H9 (cell line): Measurements from ENCODE around the gene KIFC3. TPM values are rescaled to one million over a fixed set of nuclear protein-coding genes. Genes with fewer than 3 reads are reported as not detected.

Source experiments
- DNase-seq: peaks from one replicate; pipeline ENCODE4 v3.0.0-alpha.2; 2017
- H2AFZ ChIP-seq: one replicate; pipeline ENCODE4 v1.6.1; 2013; ENCODE audit warnings: mild to moderate bottlenecking, low read length, control low read depth, moderate library complexity
- H2AK5ac ChIP-seq: 2 replicates; pipeline ENCODE4 v1.6.1; 2013; ENCODE audit warnings: low read length, control low read depth, mixed read lengths; ENCODE audit not compliant: insufficient read length
- H2BK120ac ChIP-seq: one replicate; pipeline ENCODE4 v1.6.1; 2013; ENCODE audit warnings: low read depth, mild to moderate bottlenecking, low read length, control low read depth, inconsistent platforms; ENCODE audit not compliant: poor library complexity, severe bottlenecking
- H2BK12ac ChIP-seq: 2 replicates; pipeline ENCODE4 v1.6.1; 2013; ENCODE audit warnings: low read length, control low read depth, mixed read lengths, low read depth; ENCODE audit not compliant: insufficient read length
- H2BK15ac ChIP-seq: 2 replicates; pipeline ENCODE4 v1.6.1; 2013; ENCODE audit warnings: low read depth, low read length, control low read depth
- H2BK20ac ChIP-seq: one replicate; pipeline ENCODE4 v1.6.1; 2013; ENCODE audit warnings: low read depth, mild to moderate bottlenecking, low read length, control low read depth, inconsistent platforms; ENCODE audit not compliant: poor library complexity, severe bottlenecking
- H2BK5ac ChIP-seq: 2 replicates; pipeline ENCODE4 v1.6.1; 2013; ENCODE audit warnings: low read length, control low read depth, mixed read lengths; ENCODE audit not compliant: insufficient read length
- H3K14ac ChIP-seq: 2 replicates; pipeline ENCODE4 v1.6.1; 2013; ENCODE audit warnings: low read length, control low read depth; ENCODE audit not compliant: insufficient read depth
- H3K18ac ChIP-seq: 2 replicates; pipeline ENCODE4 v1.6.1; 2013; ENCODE audit warnings: low read depth, mild to moderate bottlenecking, mixed read lengths, low read length, control low read depth; ENCODE audit not compliant: insufficient read length
- H3K23ac ChIP-seq: 2 replicates; pipeline ENCODE4 v1.6.1; 2013; ENCODE audit warnings: low read length, control low read depth, mixed read lengths, low read depth; ENCODE audit not compliant: insufficient read length
- H3K23me2 ChIP-seq: 2 replicates; pipeline ENCODE4 v1.6.1; 2013; ENCODE audit warnings: low read depth, mild to moderate bottlenecking, mixed read lengths, low read length, control low read depth; ENCODE audit not compliant: insufficient read length, poor library complexity, severe bottlenecking
- H3K27ac ChIP-seq: 2 replicates; pipeline ENCODE4 v1.5.1; 2013; ENCODE audit warnings: low read length, control low read depth, mixed read lengths, low read depth; ENCODE audit not compliant: insufficient read length
- H3K27me3 ChIP-seq: 2 replicates; pipeline ENCODE4 v1.6.1; 2013; ENCODE audit warnings: low read length, control low read depth, inconsistent platforms; ENCODE audit not compliant: insufficient read depth
- H3K4ac ChIP-seq: 2 replicates; pipeline ENCODE4 v1.6.1; 2013; ENCODE audit warnings: low read depth, mild to moderate bottlenecking, control low read depth, inconsistent platforms, low read length, moderate library complexity
- H3K4me1 ChIP-seq: 2 replicates; pipeline ENCODE4 v1.6.1; 2013; ENCODE audit warnings: low read length, control low read depth, inconsistent platforms; ENCODE audit not compliant: insufficient read depth
- H3K4me2 ChIP-seq: 2 replicates; pipeline ENCODE4 v1.6.1; 2013; ENCODE audit warnings: low read length, control low read depth, mixed read lengths; ENCODE audit not compliant: insufficient read length, insufficient read depth
- H3K56ac ChIP-seq: 2 replicates; pipeline ENCODE4 v1.6.1; 2013; ENCODE audit warnings: low read depth, mild to moderate bottlenecking, mixed read lengths, low read length, control low read depth; ENCODE audit not compliant: insufficient read length
- H3K79me1 ChIP-seq: 2 replicates; pipeline ENCODE4 v1.6.1; 2013; ENCODE audit warnings: low read depth, mild to moderate bottlenecking, moderate library complexity, low read length, control low read depth, inconsistent platforms; ENCODE audit not compliant: insufficient read depth, poor library complexity, severe bottlenecking
- H3K79me2 ChIP-seq: 2 replicates; pipeline ENCODE4 v1.6.1; 2013; ENCODE audit warnings: low read length, control low read depth, inconsistent platforms; ENCODE audit not compliant: insufficient read depth
- H3K9ac ChIP-seq: 2 replicates; pipeline ENCODE4 v1.6.1; 2013; ENCODE audit warnings: low read length, control low read depth, mixed read lengths; ENCODE audit not compliant: insufficient read length; ENCODE audit errors: extremely low read depth
- H3K9me3 ChIP-seq: one replicate; pipeline ENCODE4 v1.6.1; 2013; ENCODE audit warnings: low read depth, low read length, inconsistent platforms; ENCODE audit not compliant: control insufficient read depth
- H3T11ph ChIP-seq: one replicate; pipeline ENCODE4 v1.6.1; 2013; ENCODE audit warnings: mild to moderate bottlenecking, low read length, control low read depth, inconsistent platforms
- H4K20me1 ChIP-seq: one replicate; pipeline ENCODE4 v1.6.1; 2013; ENCODE audit not compliant: control insufficient read depth, insufficient read length, insufficient read depth
- H4K5ac ChIP-seq: 2 replicates; pipeline ENCODE4 v1.6.1; 2013; ENCODE audit warnings: low read depth, mild to moderate bottlenecking, mixed read lengths, low read length, control low read depth; ENCODE audit not compliant: insufficient read length
- H4K8ac ChIP-seq: replicated peaks from 2 replicates; pipeline ENCODE4 v1.6.1; 2013; ENCODE audit warnings: low read length, control low read depth, mixed read lengths, low read depth; ENCODE audit not compliant: insufficient read length
- H4K91ac ChIP-seq: 2 replicates; pipeline ENCODE4 v1.6.1; 2013; ENCODE audit warnings: low read depth, mild to moderate bottlenecking, moderate library complexity, mixed read lengths, low read length, control low read depth; ENCODE audit not compliant: insufficient read length
- H3K27ac Mint-ChIP-seq, 3 experiments: 2 replicates in 2 of 3; 3 replicates in 1 of 3; pipeline ENCODE4 v1.8.0; 2020 to 2021; ENCODE audit warnings: mixed read lengths in 3 of 3, mild to moderate bottlenecking in 1 of 3, moderate library complexity in 1 of 3
- H3K27me3 Mint-ChIP-seq: 2 replicates; pipeline ENCODE4 v1.8.0; 2021; ENCODE audit warnings: low read depth, mild to moderate bottlenecking, moderate library complexity, mixed read lengths
- H3K36me3 Mint-ChIP-seq, 3 experiments: 2 replicates in 2 of 3; 3 replicates in 1 of 3; pipeline ENCODE4 v1.8.0; 2020 to 2021; ENCODE audit warnings: low read depth in 3 of 3, mixed read lengths in 3 of 3; ENCODE audit not compliant: insufficient read depth in 1 of 3
- H3K4me1 Mint-ChIP-seq, 2 experiments: 2 replicates each; pipeline ENCODE4 v1.8.0; 2020; ENCODE audit warnings: mixed read lengths in 2 of 2
- H3K4me3 Mint-ChIP-seq, 2 experiments: 2 replicates in 1 of 2; 3 replicates in 1 of 2; pipeline ENCODE4 v1.8.0; 2020 to 2021; ENCODE audit warnings: mild to moderate bottlenecking in 2 of 2, mixed read lengths in 2 of 2, moderate library complexity in 1 of 2
- H3K9me3 Mint-ChIP-seq, 2 experiments: 2 replicates in 1 of 2; 3 replicates in 1 of 2; pipeline ENCODE4 v1.8.0; 2020; ENCODE audit warnings: mild to moderate bottlenecking in 2 of 2, mixed read lengths in 2 of 2, moderate library complexity in 1 of 2
- WGBS: extraction: QIAGEN DNeasy Blood & Tissue Kit; methylation state at CpG from one replicate; pipeline ENCODE4 v1.1.7; 2013; ENCODE audit warnings: missing lambda C conversion rate, low lambda C conversion rate, mixed read lengths; ENCODE audit not compliant: insufficient read length; ENCODE audit errors: extremely low coverage; 5-methylcytosine and 5-hydroxymethylcytosine counted together
- total RNA-seq: library from RNA; stranded (reverse); gene quantifications from 2 replicates; pipeline ENCODE4 v1.2.1, GENCODE V29; 2021
- TF ChIP-seq, protein P1 (sequence below): fragments of 200-600 bp; sonication (generic); conservative IDR thresholded peaks from 3 replicates; pipeline ENCODE4 v1.8.0; 2021; ENCODE audit warnings: antibody characterized with exemption, mild to moderate bottlenecking

The KIFC3 gene
- total RNA-seq, 1 experiment from 2014 or later: 5.0 TPM

DNA sequence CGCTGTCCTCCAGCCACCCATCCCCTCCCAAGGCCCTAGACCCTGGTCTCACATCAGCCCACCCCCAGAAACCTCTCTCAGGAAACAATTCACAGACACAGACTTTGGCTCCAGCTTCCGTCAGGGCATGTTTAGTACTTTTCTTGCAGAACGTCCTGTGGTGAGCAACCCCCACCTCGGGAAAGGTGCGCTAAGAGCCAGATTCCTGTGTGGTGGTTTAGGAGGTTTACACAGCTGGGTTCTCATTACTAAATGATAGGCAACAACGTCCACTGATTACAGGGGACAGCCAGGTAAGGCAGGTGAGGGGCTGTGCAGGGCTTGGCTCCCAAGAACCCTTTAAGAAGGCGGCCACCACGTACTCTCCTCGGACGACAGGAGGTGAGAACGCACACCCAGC is 29.3 kb downstream of the KIFC3 start:
- Histone ChIP-seq H3K18ac (no peak overlapping the region), H3K79me2 (no peaks in the 10 kb centered on the region), H4K20me1 (no peaks in the 10 kb centered on the region), H3K4ac (no peak overlapping the region), H3K23me2 (no peaks in the 10 kb centered on the region), H2BK20ac (no peak overlapping the region), H3K4me2 (no peak overlapping the region), H3K9ac (no peak overlapping the region), H3K23ac (no peak overlapping the region), H3T11ph (no peak overlapping the region), H3K56ac (no peak overlapping the region), H2BK5ac (no peak overlapping the region), H4K8ac (no peak overlapping the region), H3K14ac (no peak overlapping the region; the same call in 1 of the 2 replicates), H2AFZ (no peak overlapping the region), H2BK15ac (no peak overlapping the region), H2BK120ac (no peak overlapping the region), H3K27ac (no peak overlapping the region), H2AK5ac (no peak overlapping the region), H3K4me1 (peaks cover 6% of the 10 kb centered on the region; the same call in 1 of the 2 replicates), H4K5ac (no peak overlapping the region), H4K91ac (no peak overlapping the region), H3K79me1 (no peaks in the 10 kb centered on the region), H3K27me3 (no peaks in the 10 kb centered on the region), H2BK12ac (no peak overlapping the region), H3K9me3 (no peaks in the 10 kb centered on the region)
- no peak for DNase-seq
- Mint-ChIP-seq H3K36me3 (no peaks in the 10 kb centered on the region), H3K4me1 (peaks cover 20 to 30% of the 10 kb centered on the region in 2 experiments), H3K27me3 (peaks cover 12% of the 10 kb centered on the region), H3K9me3 (no peaks in the 10 kb centered on the region; a peak in 2 of 5 replicates), H3K4me3 (no peak overlapping the region), H3K27ac (no peak overlapping the region)
- TF ChIP-seq, protein P1, sequence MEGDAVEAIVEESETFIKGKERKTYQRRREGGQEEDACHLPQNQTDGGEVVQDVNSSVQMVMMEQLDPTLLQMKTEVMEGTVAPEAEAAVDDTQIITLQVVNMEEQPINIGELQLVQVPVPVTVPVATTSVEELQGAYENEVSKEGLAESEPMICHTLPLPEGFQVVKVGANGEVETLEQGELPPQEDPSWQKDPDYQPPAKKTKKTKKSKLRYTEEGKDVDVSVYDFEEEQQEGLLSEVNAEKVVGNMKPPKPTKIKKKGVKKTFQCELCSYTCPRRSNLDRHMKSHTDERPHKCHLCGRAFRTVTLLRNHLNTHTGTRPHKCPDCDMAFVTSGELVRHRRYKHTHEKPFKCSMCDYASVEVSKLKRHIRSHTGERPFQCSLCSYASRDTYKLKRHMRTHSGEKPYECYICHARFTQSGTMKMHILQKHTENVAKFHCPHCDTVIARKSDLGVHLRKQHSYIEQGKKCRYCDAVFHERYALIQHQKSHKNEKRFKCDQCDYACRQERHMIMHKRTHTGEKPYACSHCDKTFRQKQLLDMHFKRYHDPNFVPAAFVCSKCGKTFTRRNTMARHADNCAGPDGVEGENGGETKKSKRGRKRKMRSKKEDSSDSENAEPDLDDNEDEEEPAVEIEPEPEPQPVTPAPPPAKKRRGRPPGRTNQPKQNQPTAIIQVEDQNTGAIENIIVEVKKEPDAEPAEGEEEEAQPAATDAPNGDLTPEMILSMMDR: no peak
- whole genome bisulfite sequencing: no CpG with 5 or more reads among the region's 11 CpGs
